ENCODE results near the gene OR1C1. TPM values are rescaled to one million over a fixed set of nuclear protein-coding genes. Genes with fewer than 3 reads are reported as not detected.

Gene OR1C1
- not detected in 2 replicates for total RNA-seq

DNA sequence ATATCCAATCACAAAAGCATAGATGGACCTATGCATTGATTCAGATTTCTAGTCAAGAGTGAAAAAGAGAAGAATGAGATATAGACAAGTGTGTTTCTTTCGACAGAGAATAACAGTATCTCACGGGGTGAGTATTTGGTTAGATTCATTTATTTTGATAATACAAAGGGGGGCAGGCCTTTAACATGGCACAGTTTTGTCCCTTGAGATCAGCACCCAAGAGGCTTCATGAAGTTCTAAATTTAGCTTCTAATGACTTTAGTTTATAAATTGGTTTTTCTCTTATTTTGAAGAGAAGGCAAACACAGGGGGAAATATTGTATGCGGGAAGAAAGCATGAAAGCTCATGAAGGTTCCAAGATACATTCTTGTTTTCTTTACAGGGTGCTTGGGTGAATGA lies at the start of gene OR1C1:
Gene OR1C1 (minus strand): TSS at position 101 of the 400 bp plus-strand sequence. CDS start 2,150 bp downstream, outside the sequence.

DNA sequence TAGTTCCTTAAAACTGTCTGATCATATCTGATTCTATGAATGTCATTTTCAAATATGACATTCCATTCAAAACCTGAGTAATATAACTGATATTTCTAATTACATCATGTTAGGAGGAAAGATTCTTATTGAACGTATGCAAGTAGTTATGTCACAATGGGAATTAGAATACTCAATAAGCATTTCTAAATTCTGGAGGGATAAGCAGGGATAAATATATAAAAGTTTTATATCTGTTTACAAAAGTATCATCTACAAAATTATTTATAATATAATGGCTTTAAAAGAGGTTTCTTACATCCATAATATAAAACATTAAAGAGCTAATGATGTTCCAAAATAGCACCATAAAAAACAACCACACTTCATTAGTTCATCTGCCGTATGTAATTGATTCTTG lies 12.3 kb downstream of the OR1C1 start, which contains the start of gene OR14A2:
Gene OR14A2 (minus strand): TSS at position 101 of the 400 bp plus-strand sequence.

DNA sequence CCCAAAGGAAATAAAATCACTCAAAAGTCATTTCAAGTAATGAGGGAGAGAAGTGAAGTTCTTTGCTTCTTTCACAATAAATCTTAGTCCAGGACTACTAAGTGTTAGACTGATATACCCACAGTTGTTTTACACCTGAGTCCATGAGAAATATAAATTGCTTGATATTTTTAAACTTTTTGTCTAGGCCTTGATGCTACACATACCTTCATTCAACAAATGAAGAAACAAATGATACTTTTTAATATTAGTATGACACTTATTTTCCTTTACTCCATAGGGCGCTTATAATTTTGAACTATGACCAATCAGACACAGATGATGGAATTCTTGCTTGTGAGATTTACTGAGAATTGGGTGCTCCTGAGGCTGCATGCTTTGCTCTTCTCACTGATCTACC lies 22.0 kb downstream of the OR1C1 start, which contains the start of gene OR14K1:
Gene OR14K1 (plus strand): TSS at position 301 of the 400 bp plus-strand sequence. CDS start 0 bp downstream, at position 301.

GRCh38 chr1:247716546-247716945 lies 43.8 kb downstream of the OR1C1 start, which contains the start of gene OR6F1:
Gene OR6F1 (minus strand): TSS chr1:247716646. CDS start chr1:247712755, 3,891 bp downstream.

Other genes starting within 250 kb of the OR1C1 start
- gene OR2C3, start 224.1 kb downstream of the OR1C1 start, total RNA-seq = not detected in 2 replicates
- gene GCSAML, start 211.4 kb downstream of the OR1C1 start, total RNA-seq = not detected in 2 replicates
- not detected in 2 replicates for gene OR2G2, start 172.2 kb downstream of the OR1C1 start, total RNA-seq
- gene OR2G3, start 155.0 kb downstream of the OR1C1 start, total RNA-seq = 0.29 TPM in 1 of 2 replicates, not detected in the other
- not detected in 2 replicates for gene OR13G1, start 80.8 kb downstream of the OR1C1 start, total RNA-seq
- not detected in 2 replicates for gene OR6F1, start 43.9 kb downstream of the OR1C1 start, total RNA-seq
- not detected in 2 replicates for gene OR14K1, start 21.9 kb downstream of the OR1C1 start, total RNA-seq
- gene OR14A2, start 12.4 kb downstream of the OR1C1 start, total RNA-seq = not detected in 2 replicates
- gene OR14A16, start 63.6 kb upstream of the OR1C1 start, total RNA-seq = not detected in 2 replicates
- not detected in 2 replicates for gene OR11L1, start 81.3 kb upstream of the OR1C1 start, total RNA-seq
- under 0.01 TPM in 1 of 2 replicates, not detected in the other for gene TRIM58, start 96.6 kb upstream of the OR1C1 start, total RNA-seq
- not detected in 2 replicates for gene OR2W3, start 135.0 kb upstream of the OR1C1 start, total RNA-seq
- gene OR2T8, start 159.7 kb upstream of the OR1C1 start, total RNA-seq = not detected in 2 replicates
- gene OR2AJ1, start 164.3 kb upstream of the OR1C1 start, total RNA-seq = not detected in 2 replicates
- not detected in 2 replicates for gene OR2L8, start 188.3 kb upstream of the OR1C1 start, total RNA-seq
- not detected in 2 replicates for gene OR2AK2, start 204.7 kb upstream of the OR1C1 start, total RNA-seq

Measured in smooth muscle cell of trachea (primary cell).